ENCODE data around the gene CNTNAP4. TPM values are rescaled to one million over a fixed set of nuclear protein-coding genes. Genes with fewer than 3 reads are reported as not detected.
A peak's percentile ranks its signal among the peaks of the same experiment; 100 is the strongest.

Gene CNTNAP4
- total RNA-seq: 9.0 TPM
- polyA plus RNA-seq (ENCODE audit: insufficient read depth in 1 of 8, insufficient read length in 8 of 8, low replicate concordance in 1 of 8): 10 to 100 TPM in 3 of 8 donors, 1 to 10 TPM in 5; 7.1 to 16.0 (median 9.0) TPM
- long read RNA-seq, donor 1: 0 reads
- long read RNA-seq, donor 2: 0 reads
- long read RNA-seq, donor 3: 0 reads
- long read RNA-seq, donor 4, full-length matches to known transcripts: 4 of 4 reads
- long read RNA-seq, donor 4, partial matches to known transcripts: 0 of 4 reads
- long read RNA-seq, donor 4, other reads (novel, unspliced or antisense): 0 of 4 reads
- long read RNA-seq, donor 5, full-length matches to known transcripts: 2 of 2 reads
- long read RNA-seq, donor 5, partial matches to known transcripts: 0 of 2 reads
- long read RNA-seq, donor 5, other reads (novel, unspliced or antisense): 0 of 2 reads
- long read RNA-seq, donor 6, full-length matches to known transcripts: 5 of 5 reads
- long read RNA-seq, donor 6, partial matches to known transcripts: 0 of 5 reads
- long read RNA-seq, donor 6, other reads (novel, unspliced or antisense): 0 of 5 reads
- long read RNA-seq, donor 7, full-length matches to known transcripts: 10 of 10 reads
- long read RNA-seq, donor 7, partial matches to known transcripts: 0 of 10 reads
- long read RNA-seq, donor 7, other reads (novel, unspliced or antisense): 0 of 10 reads
- long read RNA-seq, donor 8, partial matches to known transcripts: 0 of 4 reads
- long read RNA-seq, donor 8, other reads (novel, unspliced or antisense): 0 of 4 reads
- long read RNA-seq, donor 9, full-length matches to known transcripts: 3 of 3 reads
- long read RNA-seq, donor 9, partial matches to known transcripts: 0 of 3 reads
- long read RNA-seq, donor 9, other reads (novel, unspliced or antisense): 0 of 3 reads
- long read RNA-seq, donor 10, full-length matches to known transcripts: 4 of 4 reads
- long read RNA-seq, donor 10, partial matches to known transcripts: 0 of 4 reads
- long read RNA-seq, donor 10, other reads (novel, unspliced or antisense): 0 of 4 reads
- long read RNA-seq, donor 11, partial matches to known transcripts: 0 of 1 reads
- long read RNA-seq, donor 11, other reads (novel, unspliced or antisense): 0 of 1 reads

DNA sequence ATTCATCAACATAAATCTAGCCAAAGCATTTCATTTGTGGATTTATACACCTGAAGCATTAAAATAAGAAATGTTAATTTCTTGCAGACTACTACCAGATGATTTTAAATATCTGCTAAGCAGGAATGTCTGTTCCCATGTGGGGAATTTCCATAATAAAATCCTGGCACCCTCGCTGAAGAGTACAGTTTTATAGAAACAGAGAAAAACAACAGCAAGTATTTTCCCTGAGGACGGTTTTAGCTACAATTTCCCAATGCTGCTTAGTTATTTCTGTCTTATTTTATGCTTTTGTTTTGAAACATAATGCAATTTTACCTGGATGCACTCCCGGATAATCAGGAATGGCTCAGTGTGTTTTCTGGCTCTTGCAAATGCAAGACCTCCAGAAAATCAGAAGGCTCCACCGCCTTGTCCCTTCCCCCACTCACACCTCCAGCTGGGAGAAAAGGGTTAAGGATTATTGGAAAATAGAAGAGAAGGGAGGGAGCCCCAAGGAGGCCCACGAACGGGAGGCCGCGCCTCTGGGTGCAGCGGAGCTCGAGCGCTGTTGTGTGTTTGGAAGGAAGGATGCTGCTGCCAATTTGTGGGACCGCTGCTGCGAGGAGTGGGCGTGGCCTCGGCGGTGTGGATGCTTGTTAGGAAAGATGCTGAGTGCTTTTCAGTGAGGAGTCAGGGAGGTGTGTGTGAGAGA lies at the start of gene CNTNAP4:
TSS of gene CNTNAP4 (plus strand) at position 657 of the 694 bp plus-strand sequence. CDS start 262 bp downstream, outside the sequence.
- WGBS (ENCODE audit: insufficient coverage): 1% methylated on average over 12 of the region's 16 CpGs

DNA sequence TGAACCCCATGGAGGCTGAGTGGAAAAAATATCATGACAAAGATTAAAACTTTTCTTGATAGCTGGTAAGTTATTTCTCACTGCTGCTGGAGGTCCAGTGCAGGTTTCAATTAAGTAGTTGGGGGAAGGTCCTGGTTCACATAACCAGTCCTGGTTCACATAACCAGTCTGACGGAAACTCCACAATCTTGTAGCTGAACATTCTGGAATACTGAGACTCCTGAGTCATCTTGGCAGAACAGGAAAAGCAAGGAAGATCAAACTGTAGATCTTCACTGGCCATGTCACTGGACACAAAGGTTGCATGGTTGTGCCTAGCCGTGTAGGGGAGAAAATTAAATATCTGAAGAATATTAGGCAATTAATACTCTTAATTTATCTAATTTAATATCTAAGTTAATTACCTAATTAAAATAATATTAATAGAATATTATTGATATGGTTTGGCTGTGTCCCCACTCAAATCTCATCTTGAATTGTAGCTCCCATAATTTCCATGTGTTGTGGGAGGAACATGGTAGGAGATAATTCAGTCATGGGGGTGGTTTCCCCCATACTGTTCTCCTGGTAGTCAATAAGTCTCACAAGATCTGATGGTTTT lies 48.6 kb upstream of the CNTNAP4 start:
- Histone ChIP-seq H3K36me3 (ENCODE audit: control insufficient read depth, insufficient read depth, low read length) (no peaks in the 10 kb centered on the region), H3K27ac (ENCODE audit: low read length) (no peak overlapping the region), H3K27me3 (ENCODE audit: control insufficient read depth, insufficient read depth, low read length) (no peaks in the 10 kb centered on the region), H3K9me3 (replicated peaks; ENCODE audit: control insufficient read depth, low read depth, low read length) (no peaks in the 10 kb centered on the region), H3K4me1 (ENCODE audit: control insufficient read depth, insufficient read depth, low read length) (no peaks in the 10 kb centered on the region), H3K4me3 (ENCODE audit: low read length) (no peak overlapping the region)
- DNase-seq: no peak
- WGBS (ENCODE audit: insufficient coverage): 100% methylated on average over 1 of the region's 2 CpGs

More for the DNA sequence above, at the start of gene CNTNAP4:
- peak; percentile 95 for DNase-seq
- Histone ChIP-seq H3K4me1 (ENCODE audit: control insufficient read depth, insufficient read depth, low read length) (no peaks in the 10 kb centered on the region), H3K27me3 (ENCODE audit: control insufficient read depth, insufficient read depth, low read length) (peaks cover 2% of the 10 kb centered on the region), H3K27ac (ENCODE audit: low read length) (peak within 1 kb of the TSS; percentile 76), H3K4me3 (ENCODE audit: low read length) (peak within 1 kb of the TSS; percentile 29), H3K36me3 (ENCODE audit: control insufficient read depth, insufficient read depth, low read length) (no peaks in the 10 kb centered on the region), H3K9me3 (replicated peaks; ENCODE audit: control insufficient read depth, low read depth, low read length) (no peaks in the 10 kb centered on the region)

DNA sequence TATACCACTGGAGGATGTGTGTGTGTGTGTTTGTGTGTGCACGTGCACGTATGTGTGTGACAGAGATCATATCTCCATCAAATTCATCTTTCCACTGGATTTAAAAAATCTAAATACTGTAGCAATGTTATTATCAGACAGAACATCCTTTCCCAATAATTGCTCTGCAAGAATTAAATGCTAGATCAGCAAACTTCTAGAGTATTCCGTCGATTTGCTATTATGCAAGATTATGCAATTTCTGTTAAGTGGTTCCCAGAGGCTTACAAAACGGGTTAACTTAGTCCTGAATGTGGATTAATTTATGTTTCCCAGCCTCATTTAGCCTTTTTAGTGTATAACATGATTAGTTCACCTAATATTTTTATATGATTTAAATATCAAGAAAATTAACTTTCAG lies 44.5 kb upstream of the CNTNAP4 start:
- H3K9me3 ChIP-seq (replicated peaks; ENCODE audit: control insufficient read depth, low read depth, low read length): no peaks in the 10 kb centered on the region
- DNase-seq: no peak
- H3K4me3 ChIP-seq (ENCODE audit: low read length): no peak overlapping the region
- no peaks in the 10 kb centered on the region for H3K36me3 ChIP-seq (ENCODE audit: control insufficient read depth, insufficient read depth, low read length)
- H3K27ac ChIP-seq (ENCODE audit: low read length): no peak overlapping the region
- H3K27me3 ChIP-seq (ENCODE audit: control insufficient read depth, insufficient read depth, low read length): no peaks in the 10 kb centered on the region
- no peaks in the 10 kb centered on the region for H3K4me1 ChIP-seq (ENCODE audit: control insufficient read depth, insufficient read depth, low read length)
- no CpG with 5 or more reads among the region's 5 CpGs for WGBS (ENCODE audit: insufficient coverage)

- H3K9me3 ChIP-seq (replicated peaks; ENCODE audit: control insufficient read depth, low read depth, low read length): no peaks in the 10 kb centered on the region
- WGBS (ENCODE audit: insufficient coverage): 93% methylated on average over 23 of the region's 23 CpGs
- H3K27ac ChIP-seq (ENCODE audit: low read length): no peak overlapping the region
- H3K4me3 ChIP-seq (ENCODE audit: low read length): no peak overlapping the region
- no peaks in the 10 kb centered on the region for H3K36me3 ChIP-seq (ENCODE audit: control insufficient read depth, insufficient read depth, low read length)
- no peaks in the 10 kb centered on the region for H3K27me3 ChIP-seq (ENCODE audit: control insufficient read depth, insufficient read depth, low read length)
- no peaks in the 10 kb centered on the region for H3K4me1 ChIP-seq (ENCODE audit: control insufficient read depth, insufficient read depth, low read length)
- no peak for DNase-seq
Measured at GRCh38 chr16:76235025-76235424, 42.2 kb upstream of the CNTNAP4 start.

DNA sequence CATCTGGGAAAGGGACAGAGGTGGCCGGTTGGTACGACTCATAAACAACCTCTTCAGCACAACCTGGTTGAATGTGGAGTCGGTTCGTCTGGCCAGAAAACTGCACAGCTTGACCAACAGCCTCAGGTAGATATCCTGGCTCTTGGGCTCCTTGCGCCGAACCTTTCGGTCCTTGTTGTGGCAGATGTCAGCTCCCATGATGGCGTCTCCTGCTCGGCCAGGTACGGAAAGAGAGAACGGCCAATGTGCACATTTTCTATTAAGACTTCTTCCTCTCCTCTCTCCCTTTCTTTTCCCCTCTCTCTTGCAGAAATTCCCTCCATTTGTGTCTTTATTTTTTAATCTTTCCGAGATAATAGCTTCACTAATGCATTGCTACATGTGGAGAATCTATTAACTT lies 41.8 kb upstream of the CNTNAP4 start:
- Histone ChIP-seq H3K9me3 (replicated peaks; ENCODE audit: control insufficient read depth, low read depth, low read length) (no peaks in the 10 kb centered on the region), H3K27me3 (ENCODE audit: control insufficient read depth, insufficient read depth, low read length) (no peaks in the 10 kb centered on the region), H3K4me3 (ENCODE audit: low read length) (no peak overlapping the region), H3K4me1 (ENCODE audit: control insufficient read depth, insufficient read depth, low read length) (no peaks in the 10 kb centered on the region), H3K36me3 (ENCODE audit: control insufficient read depth, insufficient read depth, low read length) (no peaks in the 10 kb centered on the region), H3K27ac (ENCODE audit: low read length) (no peak overlapping the region)
- 94% methylated on average over 10 of the region's 12 CpGs for WGBS (ENCODE audit: insufficient coverage)
- DNase-seq: no peak

- no peaks in the 10 kb centered on the region for H3K36me3 ChIP-seq (ENCODE audit: control insufficient read depth, insufficient read depth, low read length)
- no peak for DNase-seq
- H3K4me3 ChIP-seq (ENCODE audit: low read length): no peak overlapping the region
- H3K27me3 ChIP-seq (ENCODE audit: control insufficient read depth, insufficient read depth, low read length): no peaks in the 10 kb centered on the region
- no peaks in the 10 kb centered on the region for H3K4me1 ChIP-seq (ENCODE audit: control insufficient read depth, insufficient read depth, low read length)
- no peaks in the 10 kb centered on the region for H3K9me3 ChIP-seq (replicated peaks; ENCODE audit: control insufficient read depth, low read depth, low read length)
- no peak overlapping the region for H3K27ac ChIP-seq (ENCODE audit: low read length)
- WGBS (ENCODE audit: insufficient coverage): no CpG with 5 or more reads among the region's 2 CpGs
Measured at GRCh38 chr16:76237471-76237870, 39.7 kb upstream of the CNTNAP4 start.

DNA sequence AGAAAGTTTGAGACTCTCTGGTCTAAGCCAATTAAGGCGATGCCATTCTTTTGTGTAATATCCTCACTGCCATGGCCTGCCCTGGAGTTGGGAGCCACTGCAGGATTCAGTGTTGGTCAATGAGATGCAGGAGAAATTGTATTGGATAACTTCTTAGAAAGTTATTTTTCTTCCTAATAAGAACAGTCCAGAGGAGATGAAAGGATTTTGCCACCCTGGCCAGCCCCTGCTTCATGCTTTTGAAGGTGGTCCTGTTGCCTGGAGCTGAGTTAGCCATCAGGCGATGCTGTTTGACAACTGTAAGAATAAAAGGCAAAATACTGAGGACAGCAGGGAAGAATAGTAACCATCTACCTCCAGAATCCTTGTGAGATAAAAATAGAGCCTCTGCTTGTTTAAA lies 35.4 kb upstream of the CNTNAP4 start:
- Histone ChIP-seq H3K4me3 (ENCODE audit: low read length) (no peak overlapping the region), H3K4me1 (ENCODE audit: control insufficient read depth, insufficient read depth, low read length) (no peaks in the 10 kb centered on the region), H3K27me3 (ENCODE audit: control insufficient read depth, insufficient read depth, low read length) (no peaks in the 10 kb centered on the region), H3K27ac (ENCODE audit: low read length) (no peak overlapping the region), H3K36me3 (ENCODE audit: control insufficient read depth, insufficient read depth, low read length) (no peaks in the 10 kb centered on the region), H3K9me3 (replicated peaks; ENCODE audit: control insufficient read depth, low read depth, low read length) (no peaks in the 10 kb centered on the region)
- no peak for DNase-seq
- no CpG with 5 or more reads among the region's 2 CpGs for WGBS (ENCODE audit: insufficient coverage)

DNA sequence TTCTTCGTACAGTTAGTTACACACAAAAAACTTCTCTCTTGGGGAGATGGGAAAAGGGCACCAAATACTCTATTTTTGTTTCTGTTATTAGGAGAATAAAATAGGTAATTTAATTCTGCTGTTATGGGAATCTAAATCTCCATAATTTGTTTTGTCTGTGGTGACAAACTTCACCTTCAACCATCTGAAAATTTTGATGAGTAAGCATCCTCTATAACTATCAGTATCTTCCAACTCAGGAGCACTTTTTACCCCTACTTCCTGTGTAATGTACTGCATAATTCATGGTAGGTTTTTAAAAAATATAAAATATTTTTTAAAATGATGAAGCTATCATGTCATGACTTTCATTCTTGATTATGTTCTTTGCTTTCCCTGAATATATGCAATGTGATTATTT lies 33.6 kb upstream of the CNTNAP4 start:
- WGBS (ENCODE audit: insufficient coverage): no CpG with 5 or more reads among the region's 1 CpG
- H3K36me3 ChIP-seq (ENCODE audit: control insufficient read depth, insufficient read depth, low read length): no peaks in the 10 kb centered on the region
- no peaks in the 10 kb centered on the region for H3K9me3 ChIP-seq (replicated peaks; ENCODE audit: control insufficient read depth, low read depth, low read length)
- no peaks in the 10 kb centered on the region for H3K27me3 ChIP-seq (ENCODE audit: control insufficient read depth, insufficient read depth, low read length)
- no peaks in the 10 kb centered on the region for H3K4me1 ChIP-seq (ENCODE audit: control insufficient read depth, insufficient read depth, low read length)
- no peak for DNase-seq
- no peak overlapping the region for H3K27ac ChIP-seq (ENCODE audit: low read length)
- H3K4me3 ChIP-seq (ENCODE audit: low read length): no peak overlapping the region

- DNase-seq: no peak
- no peaks in the 10 kb centered on the region for H3K36me3 ChIP-seq (ENCODE audit: control insufficient read depth, insufficient read depth, low read length)
- H3K27me3 ChIP-seq (ENCODE audit: control insufficient read depth, insufficient read depth, low read length): no peaks in the 10 kb centered on the region
- WGBS (ENCODE audit: insufficient coverage): no CpG with 5 or more reads among the region's 3 CpGs
- no peaks in the 10 kb centered on the region for H3K4me1 ChIP-seq (ENCODE audit: control insufficient read depth, insufficient read depth, low read length)
- H3K27ac ChIP-seq (ENCODE audit: low read length): no peak overlapping the region
- no peaks in the 10 kb centered on the region for H3K9me3 ChIP-seq (replicated peaks; ENCODE audit: control insufficient read depth, low read depth, low read length)
- H3K4me3 ChIP-seq (ENCODE audit: low read length): no peak overlapping the region
Measured at GRCh38 chr16:76246587-76246986, 30.6 kb upstream of the CNTNAP4 start.

All from muscle of leg (tissue), 16 donors.